Vagina (tissue), 2 donors: ENCODE measurements around the gene ZNF385A.

ENCODE experiments used
- POLR2A ChIP-seq, 2 donors: fragments of 450-650 bp; IDR thresholded peaks; one replicate each; pipeline ENCODE4 v1.6.1; 2017; ENCODE audit warnings: antibody characterized with exemption in 2 of 2, mild to moderate bottlenecking in 2 of 2, moderate library complexity in 2 of 2
- POLR2AphosphoS5 ChIP-seq, 2 donors: sonication (generic); formaldehyde crosslinking; IDR thresholded peaks; one replicate each; pipeline ENCODE4 v1.9.0; 2017; ENCODE audit warnings: antibody characterized with exemption in 2 of 2, mild to moderate bottlenecking in 2 of 2, low read depth in 1 of 2; ENCODE audit not compliant: insufficient read depth in 1 of 2
- TF ChIP-seq, protein P1 (sequence below), 3 experiments: fragments of 450-650 bp in 2 of 3; fragments of 200-600 bp in 1 of 3; sonication (generic) in 1 of 3; IDR thresholded peaks; one replicate each; pipeline ENCODE4 v1.5.1; 2017 to 2019; ENCODE audit warnings: antibody characterized with exemption in 3 of 3, mild to moderate bottlenecking in 2 of 3, moderate library complexity in 2 of 3

DNA sequence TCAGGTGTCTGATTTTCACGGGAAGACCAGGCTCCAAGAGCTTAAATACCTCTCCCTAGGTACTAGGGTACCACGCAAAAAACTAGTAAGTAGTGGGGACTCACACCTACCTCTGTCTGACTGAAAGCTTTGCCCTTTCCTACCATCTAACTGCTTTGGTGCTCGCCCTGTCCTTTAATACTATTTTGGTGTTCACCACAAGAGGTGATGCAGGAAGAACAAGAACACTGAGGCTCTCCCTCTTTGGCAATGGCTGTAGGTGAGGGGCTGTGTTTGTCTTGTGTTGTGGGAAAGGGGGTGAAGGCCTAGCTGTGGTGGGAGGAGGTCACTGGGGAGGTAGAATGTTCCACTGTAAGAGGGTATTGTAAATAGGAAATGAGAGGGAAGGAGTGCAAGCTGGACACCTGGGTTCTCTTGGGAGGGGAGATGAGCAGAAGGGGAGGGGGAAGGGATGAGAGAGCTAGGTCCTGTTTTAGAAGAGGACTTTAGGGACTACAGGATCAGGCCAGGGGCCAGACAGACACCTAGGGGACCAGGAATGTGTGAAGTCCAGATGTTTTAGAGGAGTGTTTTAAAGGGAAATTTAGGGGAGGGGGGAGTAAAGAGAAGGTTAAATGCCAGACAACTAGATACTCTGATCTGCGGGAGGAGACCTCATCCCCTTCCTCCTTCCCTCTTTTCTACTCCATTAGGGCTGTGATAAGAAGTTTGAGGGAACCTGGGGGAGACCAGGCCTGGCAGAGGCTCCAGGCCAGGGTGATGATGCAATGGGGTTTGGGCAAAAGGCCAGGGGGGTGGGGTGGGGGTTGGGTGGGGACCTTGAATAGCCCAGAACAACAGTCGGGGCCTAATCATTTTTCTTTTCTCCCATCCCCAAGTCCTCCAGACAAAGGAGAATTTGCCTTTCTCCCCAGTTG, 32.4 kb upstream of the ZNF385A start:
- TF ChIP-seq, protein P1, sequence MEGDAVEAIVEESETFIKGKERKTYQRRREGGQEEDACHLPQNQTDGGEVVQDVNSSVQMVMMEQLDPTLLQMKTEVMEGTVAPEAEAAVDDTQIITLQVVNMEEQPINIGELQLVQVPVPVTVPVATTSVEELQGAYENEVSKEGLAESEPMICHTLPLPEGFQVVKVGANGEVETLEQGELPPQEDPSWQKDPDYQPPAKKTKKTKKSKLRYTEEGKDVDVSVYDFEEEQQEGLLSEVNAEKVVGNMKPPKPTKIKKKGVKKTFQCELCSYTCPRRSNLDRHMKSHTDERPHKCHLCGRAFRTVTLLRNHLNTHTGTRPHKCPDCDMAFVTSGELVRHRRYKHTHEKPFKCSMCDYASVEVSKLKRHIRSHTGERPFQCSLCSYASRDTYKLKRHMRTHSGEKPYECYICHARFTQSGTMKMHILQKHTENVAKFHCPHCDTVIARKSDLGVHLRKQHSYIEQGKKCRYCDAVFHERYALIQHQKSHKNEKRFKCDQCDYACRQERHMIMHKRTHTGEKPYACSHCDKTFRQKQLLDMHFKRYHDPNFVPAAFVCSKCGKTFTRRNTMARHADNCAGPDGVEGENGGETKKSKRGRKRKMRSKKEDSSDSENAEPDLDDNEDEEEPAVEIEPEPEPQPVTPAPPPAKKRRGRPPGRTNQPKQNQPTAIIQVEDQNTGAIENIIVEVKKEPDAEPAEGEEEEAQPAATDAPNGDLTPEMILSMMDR (IDR thresholded peaks at IDR 0.05), result no peak
- TF ChIP-seq POLR2A (IDR thresholded peaks at IDR 0.05) (no peak), POLR2AphosphoS5 (IDR thresholded peaks at IDR 0.05; ENCODE audit: insufficient read depth in 1 of 2, low read depth in 1 of 2) (no peak)
